Motor neuron (in vitro differentiated cells): ENCODE results near the gene FUNDC1. TPM values are rescaled to one million over a fixed set of nuclear protein-coding genes. Genes with fewer than 3 reads are reported as not detected.

Experiments used
- ATAC-seq, 8 experiments: fragments of 200-7000 bp; cut with Tn5 transposase; replicated peaks in 6 of 8; 2 replicates each; pipeline ENCODE4 v1.8.0; 2021; ENCODE audit warnings: mild to moderate bottlenecking in 8 of 8, moderate library complexity in 8 of 8
- H3K27ac ChIP-seq, 2 donors: fragments of 250-450 bp; sonication (Bioruptor Pico); 2 replicates each; pipeline ENCODE4 v1.9.0; 2021; ENCODE audit warnings: antibody characterized with exemption in 2 of 2, mild to moderate bottlenecking in 2 of 2, moderate library complexity in 1 of 2
- H3K4me1 ChIP-seq, 2 donors: fragments of 250-450 bp; sonication (Bioruptor Pico); replicated peaks in 1 of 2; 2 replicates each; pipeline ENCODE4 v1.6.1; 2021; ENCODE audit warnings: antibody characterized with exemption in 2 of 2, mild to moderate bottlenecking in 2 of 2, moderate library complexity in 1 of 2
- H3K4me3 ChIP-seq, 5 donors: fragments of 250-450 bp; sonication (Bioruptor Pico); 2 replicates each; pipeline ENCODE4 v1.9.0; 2021; ENCODE audit warnings: antibody characterized with exemption in 5 of 5, mild to moderate bottlenecking in 5 of 5, moderate library complexity in 4 of 5
- WGBS, 10 experiments: fragments of 450-650 bp; shearing (Covaris generic); methylation state at CpG; one replicate each; pipeline ENCODE4 v1.0.0; 2022; 5-methylcytosine and 5-hydroxymethylcytosine counted together
- in situ Hi-C, 9 experiments: fragments of 400-800 bp; cut with MboI; loops; one replicate each; pipeline ENCODE4 v1.15.0; 2021; ENCODE audit warnings: low sequenced_read_pairs in 9 of 9, low pct_unique_long_range_greater_than_20kb in 2 of 9; ENCODE audit not compliant: unreplicated experiment in 9 of 9
- total RNA-seq, 8 experiments: library from RNA; unstranded; fragments of 300-600 nt; gene quantifications; 2 replicates each; pipeline versions ENCODE4 v1.2.3 to v1.2.4, GENCODE V29; 2022

Gene FUNDC1
- total RNA-seq, 8 experiments from 2014 or later = 11.2 to 34.3 (median 17.2) TPM

GRCh38 chrX:44514272-44514671 lies 28.4 kb downstream of the FUNDC1 start:
- H3K27ac ChIP-seq = no peak overlapping the region
- no peaks in the 10 kb centered on the region for H3K4me1 ChIP-seq
- WGBS, 10 experiments = 20 to 45% (median 40%) methylated on average over 1 to 2 of the region's 3 CpGs; no CpG with 5 or more reads in 7 of the 10 experiments
- in situ Hi-C loops = no loop called here
- ATAC-seq = no peak
- no peak overlapping the region for H3K4me3 ChIP-seq

- no peak for ATAC-seq
- Histone ChIP-seq H3K4me1 (no peaks in the 10 kb centered on the region), H3K4me3 (no peak overlapping the region), H3K27ac (no peak overlapping the region)
- in situ Hi-C loops = no loop called here
- 48 to 100% methylated on average over 1 to 2 of the region's 2 CpGs; no CpG with 5 or more reads in 8 of the 10 experiments for WGBS, 10 experiments
Observed at GRCh38 chrX:44507292-44507691, 35.4 kb downstream of the FUNDC1 start.

- Histone ChIP-seq H3K27ac (no peak overlapping the region), H3K4me1 (no peaks in the 10 kb centered on the region), H3K4me3 (no peak overlapping the region)
- 67 to 70% methylated on average over 2 of the region's 2 CpGs; no CpG with 5 or more reads in 8 of the 10 experiments for WGBS, 10 experiments
- ATAC-seq = no peak
- in situ Hi-C loops = no loop called here
Observed at GRCh38 chrX:44506678-44507077, 36.0 kb downstream of the FUNDC1 start.

GRCh38 chrX:44503560-44503959 lies 39.1 kb downstream of the FUNDC1 start:
- in situ Hi-C loops = no loop called here
- Histone ChIP-seq H3K27ac (no peak overlapping the region), H3K4me1 (no peaks in the 10 kb centered on the region), H3K4me3 (no peak overlapping the region)
- peak in 2 of 8 experiments; percentile 26 to 46 for ATAC-seq
- WGBS, 10 experiments = 0 to 100% (median 50%) methylated on average over 1 of the region's 4 CpGs; no CpG with 5 or more reads in 6 of the 10 experiments

- in situ Hi-C loops = no loop called here
- no peak overlapping the region for H3K27ac ChIP-seq
- ATAC-seq = no peak
Observed at GRCh38 chrX:44495091-44495490, 47.6 kb downstream of the FUNDC1 start.

GRCh38 chrX:44494357-44494756 lies 48.3 kb downstream of the FUNDC1 start:
- Histone ChIP-seq H3K4me1 (no peaks in the 10 kb centered on the region), H3K27ac (no peak overlapping the region), H3K4me3 (no peak overlapping the region)
- in situ Hi-C loops = no loop called here
- ATAC-seq = no peak
- 18 to 100% (median 83%) methylated on average over 1 to 4 of the region's 4 CpGs; no CpG with 5 or more reads in 2 of the 10 experiments for WGBS, 10 experiments

More at GRCh38 chrX:44495091-44495490, 47.6 kb downstream of the FUNDC1 start:
- Histone ChIP-seq H3K4me3 (no peak overlapping the region), H3K4me1 (no peaks in the 10 kb centered on the region)
- WGBS, 10 experiments = 0 to 100% (median 81%) methylated on average over 1 of the region's 1 CpG; no CpG with 5 or more reads in 6 of the 10 experiments

GRCh38 chrX:44489515-44489914 lies 53.1 kb downstream of the FUNDC1 start:
- H3K27ac ChIP-seq = no peak overlapping the region
- no peak overlapping the region for H3K4me3 ChIP-seq
- H3K4me1 ChIP-seq = no peaks in the 10 kb centered on the region
- 12 to 100% (median 57%) methylated on average over 1 to 4 of the region's 4 CpGs; no CpG with 5 or more reads in 6 of the 10 experiments for WGBS, 10 experiments
- in situ Hi-C loops = no loop called here
- ATAC-seq = peak in 3 of 8 experiments; percentile 28 to 78 (median 37)

- Histone ChIP-seq H3K4me1 (no peaks in the 10 kb centered on the region), H3K4me3 (no peak overlapping the region), H3K27ac (no peak overlapping the region)
- ATAC-seq = peak in 1 of 8 experiments; percentile 21
- 44 to 100% (median 100%) methylated on average over 1 to 2 of the region's 4 CpGs; no CpG with 5 or more reads in 5 of the 10 experiments for WGBS, 10 experiments
- in situ Hi-C loops = no loop called here
Observed at GRCh38 chrX:44484607-44485146, 58.0 kb downstream of the FUNDC1 start.

- Histone ChIP-seq H3K4me1 (no peaks in the 10 kb centered on the region), H3K4me3 (no peak overlapping the region), H3K27ac (no peak overlapping the region)
- WGBS, 10 experiments = 63 to 100% (median 80%) methylated on average over 1 to 2 of the region's 8 CpGs; no CpG with 5 or more reads in 5 of the 10 experiments
- ATAC-seq = peak in 1 of 8 experiments; percentile 57
- in situ Hi-C loops = no loop called here
Observed at GRCh38 chrX:44483965-44484606, 58.6 kb downstream of the FUNDC1 start.

- no peak overlapping the region for H3K4me3 ChIP-seq
- in situ Hi-C loops = no loop called here
- ATAC-seq = no peak
- H3K27ac ChIP-seq = no peak overlapping the region
- H3K4me1 ChIP-seq = no peaks in the 10 kb centered on the region
- WGBS, 10 experiments = 57% methylated on average over 1 of the region's 1 CpG; no CpG with 5 or more reads in 9 of the 10 experiments
Observed at GRCh38 chrX:44482575-44482974, 60.1 kb downstream of the FUNDC1 start.

- 20% methylated on average over 1 of the region's 2 CpGs; no CpG with 5 or more reads in 9 of the 10 experiments for WGBS, 10 experiments
- no peak for ATAC-seq
- Histone ChIP-seq H3K4me3 (no peak overlapping the region), H3K4me1 (no peaks in the 10 kb centered on the region), H3K27ac (no peak overlapping the region)
- in situ Hi-C loops = no loop called here
Observed at GRCh38 chrX:44480591-44480990, 62.1 kb downstream of the FUNDC1 start.

- Histone ChIP-seq H3K27ac (no peak overlapping the region), H3K4me3 (no peak overlapping the region), H3K4me1 (no peaks in the 10 kb centered on the region)
- no CpG with 5 or more reads among the region's 2 CpGs for WGBS, 10 experiments
- in situ Hi-C loops = no loop called here
- ATAC-seq = no peak
Observed at GRCh38 chrX:44474410-44474809, 68.2 kb downstream of the FUNDC1 start.
